Large intestine (tissue), 3 donors: ENCODE measurements around the gene TMEM38B. TPM values are rescaled to one million over a fixed set of nuclear protein-coding genes. Genes with fewer than 3 reads are reported as not detected.
A peak's percentile ranks its signal among the peaks of the same experiment; 100 is the strongest.

Experiments
- DNase-seq, 2 donors: peaks; one replicate each; pipeline versions ENCODE4 v3.0.0 to v3.0.0-alpha.2; 2013
- H3K27ac ChIP-seq: one replicate; pipeline ENCODE4 v1.5.1; 2013; ENCODE audit warnings: low read length
- H3K27me3 ChIP-seq: 2 replicates; pipeline ENCODE4 v1.6.1; 2013; ENCODE audit warnings: low read length; ENCODE audit not compliant: control insufficient read depth, insufficient read depth
- H3K36me3 ChIP-seq: 2 replicates; pipeline ENCODE4 v1.6.1; 2013; ENCODE audit warnings: low read length; ENCODE audit not compliant: control insufficient read depth, insufficient read depth
- H3K4me1 ChIP-seq: one replicate; pipeline ENCODE4 v1.6.1; 2013; ENCODE audit warnings: low read length; ENCODE audit not compliant: control insufficient read depth, insufficient read depth
- H3K4me3 ChIP-seq: one replicate; pipeline ENCODE4 v1.5.1; 2013; ENCODE audit warnings: low read length
- H3K9me3 ChIP-seq: one replicate; pipeline ENCODE4 v1.6.1; 2013; ENCODE audit warnings: mild to moderate bottlenecking, low read depth, low read length, moderate library complexity; ENCODE audit not compliant: control insufficient read depth
- WGBS: methylation state at CpG from one replicate; pipeline ENCODE4 v1.1.5; 2013; ENCODE audit warnings: low lambda C conversion rate; ENCODE audit not compliant: insufficient coverage; 5-methylcytosine and 5-hydroxymethylcytosine counted together
- polyA plus RNA-seq: library from polyadenylated mRNA; unstranded; fragments of 120-200 nt; gene quantifications from one replicate; pipeline ENCODE4 v1.2.1, GENCODE V29; 2013

TMEM38B gene
- polyA plus RNA-seq, 1 donor, result 38.7 TPM

DNA sequence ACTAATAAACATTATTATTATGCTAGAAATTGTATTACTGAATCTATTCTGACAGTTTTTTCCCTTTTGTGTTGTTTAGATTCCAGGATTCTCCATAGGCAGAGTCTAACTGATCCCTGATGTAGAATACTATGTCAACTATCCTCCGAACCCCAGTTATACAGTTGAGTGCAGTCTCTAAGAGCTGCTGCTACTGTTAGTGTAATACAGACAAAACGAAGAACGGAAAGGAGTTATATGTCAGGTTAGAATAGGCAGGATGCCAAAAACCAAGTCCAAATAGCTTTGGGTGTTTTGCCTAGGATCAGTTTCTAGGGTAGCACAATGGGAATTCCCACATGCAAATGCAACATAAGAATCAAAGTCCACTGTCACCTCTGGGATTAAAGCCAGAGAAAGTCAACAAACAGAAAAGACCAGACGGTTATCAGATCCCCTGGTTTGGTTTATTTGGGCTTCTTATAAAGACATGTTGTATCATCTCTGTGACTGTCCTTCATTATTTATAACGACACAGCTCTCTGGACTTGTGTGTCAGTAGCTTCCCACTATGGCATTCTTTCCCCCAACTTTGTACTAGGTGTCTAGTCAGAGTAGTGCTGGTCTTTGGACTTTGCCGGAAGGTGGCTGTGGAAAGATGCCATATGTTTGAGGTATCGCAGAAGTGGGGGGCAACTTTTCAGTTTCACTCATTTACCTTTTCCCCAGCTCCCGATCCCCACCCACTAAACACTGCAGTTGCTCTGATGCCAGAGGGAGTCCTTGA lies 14.9 kb upstream of the TMEM38B start:
- no peaks in the 10 kb centered on the region for H3K27me3 ChIP-seq
- no peaks in the 10 kb centered on the region for H3K4me1 ChIP-seq
- no peak for DNase-seq
- H3K4me3 ChIP-seq, result no peak overlapping the region
- 80% methylated on average over 1 of the region's 8 CpGs for WGBS
- no peaks in the 10 kb centered on the region for H3K36me3 ChIP-seq
- no peaks in the 10 kb centered on the region for H3K9me3 ChIP-seq
- H3K27ac ChIP-seq, result no peak overlapping the region

DNA sequence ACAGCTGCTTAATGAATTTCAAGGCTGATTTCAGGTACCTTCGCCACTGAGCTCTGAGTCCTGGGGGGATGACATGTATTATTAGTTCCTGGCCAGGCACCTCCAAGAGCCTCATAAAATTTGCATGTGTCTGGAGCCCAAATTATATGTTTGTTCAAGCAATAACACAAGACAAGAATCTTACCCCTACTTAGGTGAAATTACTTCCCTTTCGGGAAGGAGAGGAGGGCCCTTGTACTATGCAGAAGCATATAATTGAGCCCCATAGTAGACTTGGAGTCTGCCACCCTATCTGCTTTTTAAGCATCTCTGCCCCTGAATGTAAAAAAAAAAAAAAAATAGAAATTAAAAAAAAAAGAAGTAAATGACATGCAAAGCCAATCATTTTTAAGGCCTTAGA lies 13.0 kb upstream of the TMEM38B start:
- DNase-seq, result no peak
- 100% methylated on average over 1 of the region's 2 CpGs for WGBS
- Histone ChIP-seq H3K27ac (no peak overlapping the region), H3K27me3 (no peaks in the 10 kb centered on the region), H3K4me1 (no peaks in the 10 kb centered on the region), H3K4me3 (no peak overlapping the region), H3K9me3 (no peaks in the 10 kb centered on the region), H3K36me3 (no peaks in the 10 kb centered on the region)

DNA sequence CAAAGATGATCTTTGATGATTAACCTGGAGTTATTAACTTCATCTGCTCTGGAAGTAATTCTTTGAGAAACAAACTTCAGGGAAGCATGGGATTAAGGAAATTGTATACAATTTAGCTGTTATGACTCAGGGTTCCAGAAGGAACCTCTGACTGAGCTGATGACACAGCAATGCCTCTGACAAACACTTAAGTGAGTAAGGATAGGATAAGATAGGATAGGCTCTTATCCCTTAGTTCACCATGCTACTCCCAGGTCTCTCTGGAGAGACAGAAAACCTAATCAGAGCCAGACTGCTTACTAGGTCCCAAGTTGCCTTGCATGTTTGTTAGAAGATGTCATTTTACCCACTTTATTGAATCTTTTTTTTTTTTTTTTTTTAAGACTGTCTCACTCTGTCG lies 12.6 kb upstream of the TMEM38B start:
- WGBS, result no CpG with 5 or more reads among the region's 1 CpG
- Histone ChIP-seq H3K27ac (no peak overlapping the region), H3K9me3 (no peaks in the 10 kb centered on the region)

DNA sequence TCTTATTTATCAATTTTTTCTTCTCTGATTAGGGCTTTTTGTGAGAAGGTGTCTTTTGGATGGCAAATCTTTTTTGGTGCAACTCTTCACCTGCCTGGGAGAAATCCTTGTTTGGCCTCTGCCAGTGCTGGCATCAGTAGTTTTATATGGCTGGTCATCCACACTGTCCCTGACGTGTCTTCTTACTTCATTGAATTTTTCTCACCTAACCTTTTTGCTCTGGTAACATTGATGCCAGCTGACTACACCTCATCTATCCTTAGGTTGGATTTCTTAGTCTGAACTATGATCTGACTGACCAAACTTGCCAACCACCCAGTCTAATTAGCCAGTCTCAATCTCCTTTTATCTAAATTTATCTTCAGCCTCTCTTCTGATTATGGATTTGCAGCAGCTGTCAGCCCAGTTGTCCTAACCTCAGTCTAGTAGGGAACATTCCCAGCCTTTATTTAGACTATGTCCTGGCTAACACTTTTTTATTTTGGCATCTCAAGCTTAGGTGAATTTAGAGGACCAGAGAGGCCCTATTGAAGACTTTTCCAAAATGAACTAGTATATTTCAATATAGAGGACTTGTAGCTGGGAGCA lies 10.6 kb upstream of the TMEM38B start:
- Histone ChIP-seq H3K4me3 (no peak overlapping the region), H3K9me3 (no peaks in the 10 kb centered on the region), H3K36me3 (no peaks in the 10 kb centered on the region), H3K4me1 (no peaks in the 10 kb centered on the region), H3K27ac (no peak overlapping the region), H3K27me3 (no peaks in the 10 kb centered on the region)
- WGBS, result 100% methylated on average over 1 of the region's 1 CpG
- DNase-seq, result no peak

More for the DNA sequence above, 12.6 kb upstream of the TMEM38B start:
- Histone ChIP-seq H3K4me3 (no peak overlapping the region), H3K4me1 (no peaks in the 10 kb centered on the region), H3K36me3 (no peaks in the 10 kb centered on the region), H3K27me3 (no peaks in the 10 kb centered on the region)
- no peak for DNase-seq

DNA sequence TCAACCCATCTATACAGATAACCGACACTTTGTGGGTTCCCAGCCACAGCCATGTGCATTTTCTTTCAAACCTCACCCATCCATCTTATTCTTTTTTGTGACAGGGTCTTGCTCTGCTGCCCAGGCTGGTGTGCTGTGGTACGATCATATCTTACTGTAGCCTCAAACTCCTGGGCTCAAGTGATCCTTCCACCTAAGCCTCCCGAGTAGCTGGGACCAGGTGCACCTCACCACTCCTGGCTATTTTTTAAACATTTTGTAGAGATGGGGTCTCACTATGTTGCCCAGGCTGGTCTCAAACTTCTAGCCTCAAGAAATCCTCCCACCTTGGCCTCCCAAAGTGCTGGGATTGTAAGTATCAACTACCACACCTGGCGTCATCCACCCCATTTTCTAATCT lies 7.4 kb upstream of the TMEM38B start:
- Histone ChIP-seq H3K27me3 (no peaks in the 10 kb centered on the region), H3K27ac (no peak overlapping the region), H3K4me1 (no peaks in the 10 kb centered on the region), H3K9me3 (no peaks in the 10 kb centered on the region), H3K36me3 (no peaks in the 10 kb centered on the region), H3K4me3 (no peak overlapping the region)
- DNase-seq, result no peak
- WGBS, result 83% methylated on average over 1 of the region's 4 CpGs

DNA sequence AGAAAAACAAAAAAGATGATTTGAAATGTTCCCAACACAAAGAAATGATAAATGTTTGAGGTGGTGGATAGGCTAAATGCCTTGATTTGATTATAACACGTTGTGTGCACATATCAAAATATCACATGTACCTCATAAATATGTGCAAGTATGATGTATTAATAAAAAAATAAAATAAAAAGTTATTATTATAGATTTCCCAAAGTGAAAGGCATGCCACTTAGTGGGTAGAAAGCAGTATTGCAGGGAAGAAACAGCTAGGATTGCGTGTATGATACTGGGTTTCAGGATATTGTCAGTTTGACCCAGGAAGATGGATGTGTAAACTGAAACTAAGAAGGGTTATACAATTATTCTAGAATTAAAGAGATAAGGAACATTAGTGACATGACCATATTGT lies 3.6 kb upstream of the TMEM38B start:
- WGBS, result 38% methylated on average over 1 of the region's 2 CpGs
- H3K27me3 ChIP-seq, result peaks cover 9% of the 10 kb centered on the region
- no peak for DNase-seq
- H3K9me3 ChIP-seq, result no peaks in the 10 kb centered on the region
- no peaks in the 10 kb centered on the region for H3K36me3 ChIP-seq
- no peak overlapping the region for H3K27ac ChIP-seq
- no peaks in the 10 kb centered on the region for H3K4me1 ChIP-seq
- H3K4me3 ChIP-seq, result no peak overlapping the region

DNA sequence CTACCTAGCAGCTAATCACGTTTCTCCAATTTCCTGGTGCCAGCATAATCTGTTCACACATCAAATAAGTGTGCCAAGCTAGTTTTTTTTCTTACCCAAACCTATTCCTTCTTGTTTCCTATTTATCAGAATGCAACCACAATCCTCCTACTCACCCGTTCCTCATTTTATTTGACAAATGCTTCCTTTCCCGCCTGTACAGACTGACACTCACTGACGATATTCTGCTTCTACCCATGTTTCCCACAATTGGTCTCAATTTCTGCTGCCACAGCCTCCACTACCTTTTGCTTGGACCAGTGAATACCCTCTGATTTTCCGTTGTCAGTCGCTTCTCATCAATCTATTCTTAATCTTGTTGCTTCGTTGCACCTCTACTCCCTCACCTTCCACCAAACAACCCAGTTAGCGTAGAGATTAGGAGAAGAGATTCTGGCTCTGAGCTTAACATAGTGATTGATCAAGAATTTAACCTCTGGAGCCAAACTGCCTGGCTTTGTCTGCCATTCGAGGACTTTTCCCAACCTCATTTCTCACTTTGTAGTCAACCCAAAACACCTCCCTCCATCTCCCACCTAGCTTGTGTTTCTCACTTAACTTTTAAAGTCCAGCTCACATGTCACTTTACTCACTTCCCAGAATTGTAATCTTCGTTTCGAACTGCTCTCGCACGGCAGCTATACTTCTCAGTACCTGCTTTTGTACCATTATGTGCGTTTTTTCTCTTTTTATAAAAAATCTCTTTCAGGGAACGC lies 729 bp upstream of the TMEM38B start:
- WGBS, result 4% methylated on average over 9 of the region's 15 CpGs
- Histone ChIP-seq H3K27me3 (peaks cover 9% of the 10 kb centered on the region), H3K27ac (no peak overlapping the region), H3K9me3 (no peaks in the 10 kb centered on the region), H3K36me3 (no peaks in the 10 kb centered on the region), H3K4me3 (peak overlapping the region; percentile 53), H3K4me1 (no peaks in the 10 kb centered on the region)
- peak; percentile 16 to 24 for DNase-seq

DNA sequence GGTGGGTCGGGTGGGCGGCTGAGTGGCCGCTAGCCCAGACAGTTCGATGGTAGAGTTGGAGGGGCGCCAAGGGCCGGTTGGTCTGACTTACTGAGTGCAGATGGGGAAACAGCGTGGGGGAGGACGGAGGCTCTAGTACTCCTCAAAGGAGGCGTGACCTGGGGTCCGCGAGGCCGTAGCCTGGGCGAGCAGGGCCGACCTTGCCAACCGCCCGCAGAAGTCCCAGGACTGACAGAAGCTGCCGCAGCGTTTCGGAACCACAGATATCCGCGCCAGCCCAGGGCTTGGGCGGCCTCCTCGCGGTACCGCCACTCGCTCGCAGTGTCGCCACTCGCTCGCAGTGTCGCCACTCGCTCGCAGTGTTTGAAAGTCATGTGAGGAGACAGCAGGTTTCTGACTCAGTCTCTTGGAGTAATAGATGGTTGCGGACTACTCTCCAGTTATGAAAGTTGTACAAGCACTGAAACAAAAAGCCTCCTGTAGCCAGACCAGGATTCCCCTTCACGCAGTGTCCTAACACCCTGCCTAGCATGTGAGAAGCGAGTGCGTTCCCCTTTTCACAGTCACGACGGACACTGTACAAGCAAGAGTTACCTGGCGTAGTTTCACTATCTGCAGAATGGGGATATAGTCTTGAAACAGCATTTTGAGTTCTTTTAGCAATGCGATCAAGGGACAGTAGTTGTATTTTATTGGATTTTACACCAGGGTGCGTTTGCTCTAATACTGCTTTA lies 674 bp downstream of the TMEM38B start:
- H3K36me3 ChIP-seq, result no peaks in the 10 kb centered on the region
- H3K9me3 ChIP-seq, result no peaks in the 10 kb centered on the region
- peak overlapping the region; percentile 84 for H3K4me3 ChIP-seq
- peaks cover 9% of the 10 kb centered on the region for H3K27me3 ChIP-seq
- DNase-seq, result peak; percentile 55 to 89
- H3K27ac ChIP-seq, result peak overlapping the region; percentile 64
- peaks cover 2% of the 10 kb centered on the region for H3K4me1 ChIP-seq
- WGBS, result no CpG with 5 or more reads among the region's 42 CpGs

DNA sequence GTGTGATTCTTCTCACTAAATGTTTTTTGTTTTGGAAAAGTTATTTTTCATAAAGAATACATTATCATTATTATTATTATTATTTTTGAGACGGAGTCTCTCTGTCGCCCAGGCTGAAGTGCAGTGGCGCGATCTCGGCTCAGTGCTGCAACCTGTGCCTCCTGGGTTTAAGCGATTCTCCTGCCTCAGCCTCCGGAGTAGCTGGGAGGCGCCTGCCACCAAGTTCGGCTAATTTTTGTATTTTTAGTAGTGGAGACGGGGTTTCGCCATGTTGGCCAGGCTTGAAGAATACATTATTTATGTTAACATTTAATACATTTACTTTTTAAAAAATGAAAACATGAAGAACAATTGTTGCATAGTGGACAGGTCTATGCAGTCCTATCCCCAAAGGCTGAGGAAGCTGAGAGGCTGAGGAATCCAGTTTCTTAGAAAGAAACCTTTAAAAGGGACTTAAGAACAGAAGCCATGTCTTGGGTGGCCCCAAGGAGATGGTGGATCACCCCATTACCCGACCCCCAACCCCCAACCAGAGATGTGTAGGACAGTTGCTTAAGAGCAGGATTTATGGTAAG lies 2.0 kb downstream of the TMEM38B start:
- H3K36me3 ChIP-seq, result no peaks in the 10 kb centered on the region
- DNase-seq, result no peak
- peaks cover 9% of the 10 kb centered on the region for H3K27me3 ChIP-seq
- 90% methylated on average over 2 of the region's 12 CpGs for WGBS
- peaks cover 9% of the 10 kb centered on the region for H3K4me1 ChIP-seq
- H3K27ac ChIP-seq, result no peak overlapping the region
- no peak overlapping the region for H3K4me3 ChIP-seq
- no peaks in the 10 kb centered on the region for H3K9me3 ChIP-seq

DNA sequence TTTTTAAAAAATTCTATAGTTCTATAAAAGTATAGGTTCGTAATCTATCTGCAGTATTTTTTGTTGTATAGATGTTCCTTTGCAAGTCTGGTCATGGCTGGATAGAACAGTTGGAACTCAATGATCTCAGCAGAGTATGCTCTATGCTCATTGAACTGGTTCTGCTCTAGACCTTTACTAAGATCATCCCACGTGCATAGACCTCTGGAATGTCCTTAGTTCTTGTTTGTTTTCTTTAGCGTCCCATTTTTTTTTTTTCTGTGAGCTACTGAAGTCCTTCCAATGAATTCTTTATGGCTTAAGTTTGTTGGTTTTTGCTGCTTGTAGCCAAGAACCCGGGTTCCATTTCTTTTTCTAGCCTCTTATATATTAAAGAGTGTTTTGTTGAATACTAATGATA lies 3.5 kb downstream of the TMEM38B start:
- Histone ChIP-seq H3K9me3 (no peaks in the 10 kb centered on the region), H3K4me3 (no peak overlapping the region), H3K27me3 (peaks cover 6% of the 10 kb centered on the region), H3K4me1 (peaks cover 9% of the 10 kb centered on the region), H3K36me3 (no peaks in the 10 kb centered on the region), H3K27ac (no peak overlapping the region)
- 26% methylated on average over 3 of the region's 4 CpGs for WGBS
- peak; percentile 18 to 56 for DNase-seq
